Breast epithelium (tissue), 4 donors: ENCODE measurements around the gene BRINP1. TPM values are rescaled to one million over a fixed set of nuclear protein-coding genes. Genes with fewer than 3 reads are reported as not detected.

Experiments
- DNase-seq, 2 donors: peaks; one replicate each; pipeline ENCODE4 v3.0.0-alpha.2; 2019; ENCODE audit warnings: low spot score in 2 of 2
- H3K27ac ChIP-seq, 2 donors: fragments of 200-600 bp; sonication (generic) in 1 of 2; one replicate each; pipeline ENCODE4 v1.5.1; 2016 to 2019; ENCODE audit warnings: mild to moderate bottlenecking in 1 of 2
- H3K27me3 ChIP-seq, 2 donors: fragments of 200-600 bp; sonication (generic) in 1 of 2; one replicate each; pipeline versions ENCODE4 v1.5.1 to v1.6.0; 2017 to 2019; ENCODE audit warnings: control low read depth in 1 of 2, mild to moderate bottlenecking in 1 of 2
- H3K36me3 ChIP-seq: fragments of 200-600 bp; one replicate; pipeline ENCODE4 v1.5.1; 2019
- H3K4me1 ChIP-seq, 2 donors: fragments of 200-600 bp; sonication (generic); one replicate each; pipeline ENCODE4 v1.5.1; 2016 to 2019; ENCODE audit warnings: control low read depth in 1 of 2
- H3K4me3 ChIP-seq, 3 donors: fragments of 200-600 bp; sonication (generic); 1 replicate in 2 of 3; 2 replicates in 1 of 3; pipeline ENCODE4 v1.5.1; 2016 to 2019; ENCODE audit warnings: mild to moderate bottlenecking in 3 of 3, moderate library complexity in 2 of 3
- H3K9me3 ChIP-seq, 2 donors: fragments of 200-600 bp; sonication (generic) in 1 of 2; one replicate each; pipeline ENCODE4 v1.5.1; 2016 to 2019; ENCODE audit warnings: control low read depth in 1 of 2
- POLR2A ChIP-seq: fragments of 450-650 bp; IDR thresholded peaks from one replicate; pipeline ENCODE4 v1.6.1; 2016; ENCODE audit warnings: antibody characterized with exemption, mild to moderate bottlenecking, moderate library complexity
- POLR2AphosphoS5 ChIP-seq, 3 donors: sonication (generic); formaldehyde crosslinking; IDR thresholded peaks; one replicate each; pipeline ENCODE4 v1.6.1; 2017; ENCODE audit warnings: antibody characterized with exemption in 3 of 3
- intact Hi-C: fragments of 100-400 bp; cut with DNase I; formaldehyde crosslinking; loops from one replicate; pipeline ENCODE4 v1.15.1; 2023; ENCODE audit warnings: low total_unique reads
- total RNA-seq, 3 donors: library from RNA; depleted of rRNA; stranded (reverse); fragments of >200 nt; gene quantifications; one replicate each; pipeline ENCODE4 v1.1.0, GENCODE V29; 2016
- TF ChIP-seq, protein P1 (sequence below), 3 donors: fragments of 450-650 bp; IDR thresholded peaks; one replicate each; pipeline ENCODE4 v1.5.1; 2016 to 2017; ENCODE audit warnings: antibody characterized with exemption in 3 of 3, mild to moderate bottlenecking in 3 of 3, moderate library complexity in 3 of 3

The BRINP1 gene
- total RNA-seq, 3 donors from 2014 or later, result 8.8 to 27.5 TPM; not detected in 1

DNA sequence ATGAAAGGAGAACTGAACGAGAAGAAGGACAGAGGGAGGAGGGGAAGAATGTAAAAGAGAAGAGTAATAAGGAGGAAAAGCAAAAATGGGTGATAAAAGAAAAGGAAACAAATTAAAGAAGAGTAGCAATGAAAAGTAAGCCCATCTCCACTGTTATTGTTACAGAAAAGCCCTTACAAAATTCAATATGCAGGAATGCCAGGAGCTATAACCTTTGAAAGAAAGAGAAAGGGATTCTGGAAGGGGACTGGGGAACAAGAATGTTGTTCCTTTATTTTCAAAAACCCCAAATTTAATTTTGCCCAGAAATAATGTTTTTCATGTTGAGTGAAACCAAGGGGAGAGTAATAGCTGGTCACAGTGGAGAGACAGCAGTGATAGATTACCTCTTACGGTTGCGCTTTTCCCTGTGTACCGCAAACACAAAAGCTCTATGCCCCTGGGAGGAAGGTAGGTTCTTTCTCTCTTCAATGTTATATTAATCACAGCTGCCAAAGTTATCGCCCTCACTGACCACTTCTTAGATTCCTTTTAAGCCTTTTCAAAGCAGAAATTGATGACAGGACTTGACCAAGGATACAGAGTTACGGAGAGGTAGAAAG is 86.7 kb downstream of the BRINP1 start:
- DNase-seq, result no peak
- TF ChIP-seq, protein P1, sequence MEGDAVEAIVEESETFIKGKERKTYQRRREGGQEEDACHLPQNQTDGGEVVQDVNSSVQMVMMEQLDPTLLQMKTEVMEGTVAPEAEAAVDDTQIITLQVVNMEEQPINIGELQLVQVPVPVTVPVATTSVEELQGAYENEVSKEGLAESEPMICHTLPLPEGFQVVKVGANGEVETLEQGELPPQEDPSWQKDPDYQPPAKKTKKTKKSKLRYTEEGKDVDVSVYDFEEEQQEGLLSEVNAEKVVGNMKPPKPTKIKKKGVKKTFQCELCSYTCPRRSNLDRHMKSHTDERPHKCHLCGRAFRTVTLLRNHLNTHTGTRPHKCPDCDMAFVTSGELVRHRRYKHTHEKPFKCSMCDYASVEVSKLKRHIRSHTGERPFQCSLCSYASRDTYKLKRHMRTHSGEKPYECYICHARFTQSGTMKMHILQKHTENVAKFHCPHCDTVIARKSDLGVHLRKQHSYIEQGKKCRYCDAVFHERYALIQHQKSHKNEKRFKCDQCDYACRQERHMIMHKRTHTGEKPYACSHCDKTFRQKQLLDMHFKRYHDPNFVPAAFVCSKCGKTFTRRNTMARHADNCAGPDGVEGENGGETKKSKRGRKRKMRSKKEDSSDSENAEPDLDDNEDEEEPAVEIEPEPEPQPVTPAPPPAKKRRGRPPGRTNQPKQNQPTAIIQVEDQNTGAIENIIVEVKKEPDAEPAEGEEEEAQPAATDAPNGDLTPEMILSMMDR (IDR thresholded peaks at IDR 0.05), result no peak
- TF ChIP-seq POLR2AphosphoS5 (IDR thresholded peaks at IDR 0.05), result no peak
- TF ChIP-seq POLR2A, result no peak
- no peaks in the 10 kb centered on the region for H3K9me3 ChIP-seq
- no peaks in the 10 kb centered on the region for H3K36me3 ChIP-seq
- H3K27me3 ChIP-seq, result no peaks in the 10 kb centered on the region
- peak overlapping the region in 1 of 2 donors; percentile 11 for H3K27ac ChIP-seq
- H3K4me3 ChIP-seq, result no peak overlapping the region
- intact Hi-C loops, result no loop called here
- no peaks in the 10 kb centered on the region for H3K4me1 ChIP-seq

DNA sequence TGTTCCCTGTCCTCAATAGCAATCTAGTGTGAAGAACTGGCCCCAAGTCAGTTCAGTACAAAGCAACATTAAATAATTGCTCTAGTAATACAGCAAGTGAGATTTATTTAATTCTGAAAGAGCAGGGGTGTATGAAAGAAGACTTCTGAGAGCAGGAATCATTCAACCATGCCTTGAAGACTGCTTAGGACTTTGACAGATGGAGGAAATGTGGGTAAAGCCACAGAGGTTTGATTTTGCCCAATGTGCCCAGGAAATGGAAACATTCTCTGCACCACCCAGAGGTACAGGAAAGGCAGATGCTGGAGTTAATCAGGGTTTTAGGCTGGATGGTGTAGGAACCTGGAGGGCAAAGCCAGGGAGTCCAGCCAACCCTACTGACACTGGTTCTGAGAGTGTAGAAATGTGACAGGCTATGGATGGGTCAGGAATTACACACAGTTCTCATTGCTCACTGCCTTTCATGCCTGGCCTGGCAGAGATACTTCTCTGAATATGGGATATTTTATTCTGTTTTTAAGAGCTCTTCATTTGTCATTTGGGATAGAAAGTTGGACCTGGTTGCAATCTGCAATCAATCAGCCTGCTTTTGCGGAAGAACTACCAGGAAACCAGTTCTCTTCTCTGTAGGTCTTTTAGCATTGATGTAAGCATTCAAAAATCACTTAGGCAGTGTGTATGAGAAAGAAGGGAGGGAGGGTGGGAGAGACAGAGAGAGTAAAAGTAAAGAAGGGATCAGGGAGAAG is 88.3 kb downstream of the BRINP1 start:
- H3K36me3 ChIP-seq, result no peaks in the 10 kb centered on the region
- intact Hi-C loops, result no loop called here
- no peak for TF ChIP-seq POLR2AphosphoS5 (IDR thresholded peaks at IDR 0.05)
- no peak for TF ChIP-seq POLR2A
- TF ChIP-seq, protein P1 (IDR thresholded peaks at IDR 0.05), result no peak

DNA sequence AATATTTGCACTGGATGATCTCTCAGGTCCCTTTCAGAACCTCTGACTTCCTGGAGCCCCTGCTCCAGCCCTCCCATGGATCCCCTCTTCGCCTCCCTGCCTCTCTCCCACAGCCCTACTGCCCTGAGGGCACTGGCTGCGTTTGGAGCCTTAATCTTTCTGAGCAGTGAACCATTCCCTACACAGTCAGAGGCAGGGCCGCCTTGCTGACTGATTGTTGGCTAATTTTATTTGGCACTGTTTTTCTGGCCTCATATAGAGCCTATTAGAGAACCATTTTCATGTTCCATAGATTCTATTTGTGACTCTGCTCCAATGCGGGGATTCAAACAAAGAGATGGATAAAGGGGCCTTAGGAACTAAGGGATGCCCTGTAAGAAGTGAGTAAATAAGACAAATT is 91.1 kb downstream of the BRINP1 start:
- H3K9me3 ChIP-seq, result no peaks in the 10 kb centered on the region
- H3K27me3 ChIP-seq, result no peaks in the 10 kb centered on the region
- no peak overlapping the region for H3K27ac ChIP-seq
- TF ChIP-seq, protein P1 (IDR thresholded peaks at IDR 0.05), result no peak
- H3K4me3 ChIP-seq, result no peak overlapping the region
- no peaks in the 10 kb centered on the region for H3K36me3 ChIP-seq
- DNase-seq, result no peak
- H3K4me1 ChIP-seq, result peaks cover 0 to 5% of the 10 kb centered on the region in 2 donors
- intact Hi-C loops, result loop anchor here (10.0 kb wide), 1 partner anchor 1743 kb away; no protein-coding TSS in a partner anchor

More for the DNA sequence above, 88.3 kb downstream of the BRINP1 start:
- H3K4me3 ChIP-seq, result no peak overlapping the region
- no peaks in the 10 kb centered on the region for H3K9me3 ChIP-seq
- DNase-seq, result no peak
- no peaks in the 10 kb centered on the region for H3K27me3 ChIP-seq
- no peaks in the 10 kb centered on the region for H3K4me1 ChIP-seq
- no peak overlapping the region for H3K27ac ChIP-seq

DNA sequence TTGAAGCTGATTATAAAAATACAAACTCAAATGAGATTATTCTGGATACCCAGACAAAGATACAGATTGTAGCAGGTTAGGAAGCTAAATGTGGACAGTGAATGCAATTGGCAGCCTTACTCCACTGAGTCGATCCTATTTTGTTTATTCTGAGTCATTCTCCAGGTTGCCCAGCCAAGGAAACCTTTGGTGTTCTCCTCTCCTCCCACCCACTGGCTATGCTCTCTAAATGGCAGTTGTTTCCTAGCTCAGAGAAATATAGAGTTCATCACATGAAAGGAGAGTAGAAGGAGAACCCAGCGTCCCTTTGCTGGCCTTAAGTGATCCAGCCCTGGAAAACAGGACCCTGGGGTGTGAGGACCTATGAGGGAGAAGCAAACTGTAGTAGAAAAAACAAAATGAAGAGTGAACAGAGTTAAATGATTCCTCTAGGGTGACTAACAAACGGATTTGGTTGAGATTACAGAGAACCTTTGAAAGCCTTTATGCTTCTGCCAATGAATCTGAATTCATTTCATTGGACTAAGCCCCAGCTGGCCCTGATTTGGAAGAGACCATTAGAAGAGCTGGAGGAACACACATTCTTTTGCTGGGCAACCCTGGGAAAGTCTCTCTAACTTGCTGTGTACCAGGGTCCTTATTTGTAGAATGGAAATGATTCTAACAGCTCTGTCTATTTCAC is 95.1 kb downstream of the BRINP1 start:
- TF ChIP-seq, protein P1 (IDR thresholded peaks at IDR 0.05), result no peak
- no peak for TF ChIP-seq POLR2AphosphoS5 (IDR thresholded peaks at IDR 0.05)
- no peak for TF ChIP-seq POLR2A
- Histone ChIP-seq H3K4me1 (peaks cover 0 to 8% of the 10 kb centered on the region in 2 donors), H3K4me3 (no peak overlapping the region), H3K9me3 (no peaks in the 10 kb centered on the region), H3K27me3 (no peaks in the 10 kb centered on the region), H3K36me3 (no peaks in the 10 kb centered on the region), H3K27ac (peak overlapping the region; percentile 8 to 52)
- intact Hi-C loops, result loop anchor here (10.0 kb wide), 1 partner anchor 1739 kb away; no protein-coding TSS in a partner anchor
- DNase-seq, result no peak
